GM12873 (cell line): ENCODE data around the gene HMCN1.

ENCODE experiments used
- TF ChIP-seq, protein P1 (sequence below): IDR thresholded peaks from 2 replicates; pipeline ENCODE4 v1.5.1; 2012; ENCODE audit warnings: low read depth, mild to moderate bottlenecking, moderate library complexity, low read length, control low read depth; ENCODE audit not compliant: insufficient read depth; ENCODE audit errors: missing control alignments

Gene HMCN1

DNA sequence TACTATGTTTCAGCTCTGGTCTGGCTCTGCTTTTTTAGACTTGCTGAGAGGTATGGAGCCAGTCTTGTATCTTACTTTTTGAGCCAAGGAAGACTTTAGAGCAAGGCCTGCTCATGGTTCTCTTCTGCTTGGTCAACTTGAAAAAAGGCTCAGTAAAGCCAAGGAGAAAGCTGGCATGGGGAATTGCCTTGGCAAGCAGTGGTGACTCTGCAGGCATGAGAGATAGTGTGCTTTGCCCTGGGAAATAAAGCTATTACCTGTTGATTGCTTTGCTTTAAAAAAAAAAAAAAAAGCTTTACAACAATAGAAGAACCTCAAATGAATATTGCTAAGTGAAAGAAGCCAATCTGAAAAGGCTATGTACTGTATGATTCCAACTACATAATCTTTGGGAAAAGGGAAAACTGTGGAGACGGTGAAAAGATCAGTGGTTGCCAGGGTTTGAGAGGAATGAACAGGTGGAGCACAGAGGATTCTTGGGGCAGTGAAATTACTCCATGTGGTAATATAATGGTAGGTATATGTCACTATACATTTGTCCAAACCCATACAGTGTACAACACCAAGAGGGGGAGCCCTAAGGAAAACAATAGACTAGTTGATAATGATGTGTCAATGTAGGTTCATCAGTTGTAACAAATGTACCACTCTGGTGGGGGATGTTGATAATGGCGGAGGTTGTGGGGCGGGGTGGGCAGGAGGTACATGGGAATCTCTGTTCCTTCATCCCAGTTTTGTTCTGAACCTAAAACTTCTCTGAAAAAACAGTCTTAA, 87.6 kb downstream of the HMCN1 start:
- TF ChIP-seq, protein P1, sequence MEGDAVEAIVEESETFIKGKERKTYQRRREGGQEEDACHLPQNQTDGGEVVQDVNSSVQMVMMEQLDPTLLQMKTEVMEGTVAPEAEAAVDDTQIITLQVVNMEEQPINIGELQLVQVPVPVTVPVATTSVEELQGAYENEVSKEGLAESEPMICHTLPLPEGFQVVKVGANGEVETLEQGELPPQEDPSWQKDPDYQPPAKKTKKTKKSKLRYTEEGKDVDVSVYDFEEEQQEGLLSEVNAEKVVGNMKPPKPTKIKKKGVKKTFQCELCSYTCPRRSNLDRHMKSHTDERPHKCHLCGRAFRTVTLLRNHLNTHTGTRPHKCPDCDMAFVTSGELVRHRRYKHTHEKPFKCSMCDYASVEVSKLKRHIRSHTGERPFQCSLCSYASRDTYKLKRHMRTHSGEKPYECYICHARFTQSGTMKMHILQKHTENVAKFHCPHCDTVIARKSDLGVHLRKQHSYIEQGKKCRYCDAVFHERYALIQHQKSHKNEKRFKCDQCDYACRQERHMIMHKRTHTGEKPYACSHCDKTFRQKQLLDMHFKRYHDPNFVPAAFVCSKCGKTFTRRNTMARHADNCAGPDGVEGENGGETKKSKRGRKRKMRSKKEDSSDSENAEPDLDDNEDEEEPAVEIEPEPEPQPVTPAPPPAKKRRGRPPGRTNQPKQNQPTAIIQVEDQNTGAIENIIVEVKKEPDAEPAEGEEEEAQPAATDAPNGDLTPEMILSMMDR, result no peak

DNA sequence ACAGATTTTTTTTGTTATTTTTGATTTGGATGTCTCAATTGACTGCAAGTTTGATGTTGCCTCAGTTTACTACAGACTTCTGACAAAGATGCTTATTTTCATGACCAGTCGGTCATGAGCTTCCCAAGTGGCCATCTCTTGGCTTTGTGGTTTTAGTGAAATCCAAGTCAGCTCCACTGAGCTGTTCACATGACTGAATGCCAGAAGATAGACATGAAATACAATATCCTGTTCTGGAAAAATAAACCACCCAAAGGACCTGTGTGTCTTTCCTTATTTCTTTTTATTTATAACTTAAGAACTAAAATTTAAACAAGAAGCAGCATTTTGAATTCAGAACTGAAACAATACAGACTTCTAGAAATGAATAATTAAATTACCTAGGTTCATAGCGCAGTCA, 89.3 kb downstream of the HMCN1 start:
- TF ChIP-seq, protein P1, result no peak

DNA sequence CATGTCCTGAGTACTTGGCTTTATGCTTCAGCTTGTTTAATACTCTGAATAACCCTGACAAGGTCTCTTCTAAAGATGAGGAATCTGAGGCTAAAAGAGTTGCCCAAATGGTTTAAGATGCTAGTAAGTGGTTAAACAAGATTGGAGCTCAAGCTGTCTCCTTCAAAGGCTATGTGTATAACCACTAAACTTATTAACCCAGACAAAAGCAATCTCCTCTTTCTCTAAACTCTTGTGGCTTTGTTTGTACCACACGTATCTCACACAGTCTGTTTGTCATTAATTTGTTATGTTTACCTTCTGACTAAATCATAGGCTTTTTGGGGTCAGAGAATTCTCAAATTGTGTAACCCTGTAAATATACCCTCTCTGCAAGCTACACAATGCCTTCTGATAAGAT, 89.9 kb downstream of the HMCN1 start:
- TF ChIP-seq, protein P1, result no peak

DNA sequence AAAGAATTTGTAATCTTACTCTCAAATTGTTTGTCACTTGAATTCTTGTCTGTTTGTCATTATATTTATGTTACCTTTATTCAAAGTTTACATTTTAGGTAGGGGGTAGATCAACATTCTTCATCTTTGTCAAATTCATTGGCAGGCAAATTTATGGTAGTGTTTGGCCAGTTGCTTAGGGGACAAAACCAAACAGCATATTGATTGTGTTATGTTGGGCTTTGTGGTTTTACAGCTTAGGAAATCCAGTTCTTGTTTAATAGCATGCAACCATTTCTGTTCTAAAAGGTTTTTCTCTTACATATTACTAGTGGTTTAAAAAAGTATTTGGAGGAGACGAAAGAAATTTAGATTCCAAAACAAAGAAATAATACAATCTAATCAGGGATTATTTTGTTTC, 91.4 kb downstream of the HMCN1 start:
- TF ChIP-seq, protein P1, result no peak

DNA sequence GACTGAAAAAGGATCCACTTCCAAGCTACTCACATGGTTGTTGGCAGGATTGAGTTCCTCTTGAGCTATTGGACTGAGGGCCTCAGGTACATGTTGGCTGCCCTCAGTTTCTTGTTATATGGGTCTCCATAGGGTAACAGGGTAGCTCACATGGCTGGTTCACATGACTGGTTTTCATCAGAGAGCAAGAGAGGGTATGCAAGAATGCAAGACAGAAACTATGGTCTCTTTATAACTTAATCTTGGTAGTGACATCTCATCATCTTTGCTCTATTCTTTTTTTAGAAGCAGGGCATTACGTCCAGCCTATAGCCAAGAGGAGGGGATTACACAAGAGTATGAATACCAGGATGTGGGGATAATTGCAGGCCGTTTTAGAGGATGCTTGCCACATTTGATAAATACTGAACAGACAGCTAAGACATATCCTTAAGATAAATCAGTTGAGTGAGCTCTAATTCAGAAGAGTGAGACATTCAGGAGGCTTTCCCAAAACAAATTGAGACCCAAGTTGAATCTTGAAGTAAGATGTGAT, 100.2 kb downstream of the HMCN1 start:
- TF ChIP-seq, protein P1, result no peak

DNA sequence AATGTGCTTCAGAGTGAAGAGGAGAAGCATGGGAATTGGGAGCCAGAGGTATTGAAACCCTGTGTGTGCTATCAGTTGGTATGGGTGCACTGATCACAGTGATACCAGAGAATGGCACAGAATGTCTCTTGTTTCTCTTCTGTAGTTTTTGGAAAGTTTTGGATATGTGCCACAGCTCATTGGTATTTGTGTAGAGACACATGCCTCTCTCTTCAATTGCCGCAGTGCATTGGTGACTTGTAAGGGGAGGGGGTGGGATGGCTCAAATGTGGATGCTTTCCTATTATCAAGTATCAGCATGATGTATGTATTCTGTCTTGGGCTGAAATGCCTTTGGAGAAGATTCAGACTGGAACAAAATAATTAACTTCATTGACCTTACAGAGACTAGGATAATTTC, 101.0 kb downstream of the HMCN1 start:
- TF ChIP-seq, protein P1, result no peak

DNA sequence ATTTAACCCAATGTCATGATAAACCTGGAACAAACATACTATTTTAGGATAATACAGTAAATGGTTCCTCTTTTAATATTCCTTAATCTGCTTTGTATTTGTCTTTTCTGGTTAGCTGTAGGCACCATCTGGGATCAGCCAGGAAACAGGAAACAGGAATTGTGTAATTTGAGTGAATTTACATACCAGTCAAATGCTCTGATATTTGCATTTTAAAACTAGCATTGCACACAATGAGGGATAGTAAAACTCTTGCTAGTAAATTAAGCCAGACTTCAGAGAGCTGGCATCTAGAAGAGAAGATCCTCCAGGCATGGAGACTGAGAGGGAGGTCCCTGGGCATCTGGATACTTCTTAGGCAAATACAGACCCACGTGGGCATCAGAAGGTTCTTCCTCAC, 103.5 kb downstream of the HMCN1 start:
- TF ChIP-seq, protein P1, result no peak
